ENCODE results near the gene ZNF287. TPM values are rescaled to one million over a fixed set of nuclear protein-coding genes. Genes with fewer than 3 reads are reported as not detected.

Gene ZNF287
- total and polyA plus RNA-seq, 10 of the 15 experiments (the other 5 are each of a cell fraction or from before 2014, with no cell fraction given): 1.9 to 15.5 (median 4.0) TPM

DNA sequence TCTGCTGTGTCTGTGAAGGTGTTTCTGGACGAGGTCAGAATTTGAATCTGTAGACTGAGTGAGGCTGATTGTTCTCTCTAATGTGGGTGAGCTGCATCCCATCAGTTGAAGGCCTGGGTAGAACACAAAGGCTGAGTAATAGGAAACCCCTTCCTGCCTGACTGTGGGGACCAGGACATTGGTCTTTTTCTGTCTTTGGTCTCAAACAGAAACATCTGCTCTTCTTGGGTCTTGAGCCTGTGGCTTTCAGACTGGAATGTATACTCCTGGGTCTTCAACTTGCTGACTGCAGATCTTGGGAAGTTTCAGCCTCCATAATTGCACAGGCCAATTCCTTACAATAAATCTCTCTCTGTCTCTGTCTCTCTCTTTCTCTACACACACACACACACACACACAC, 57.4 kb downstream of the ZNF287 start (continued):
- TF ChIP-seq NRF1 (conservative IDR thresholded peaks at IDR 0.05; ENCODE audit: low read depth, low read length) (no peak), ZNF592 (IDR thresholded peaks at IDR 0.05) (no peak), TBL1XR1 (IDR thresholded peaks at IDR 0.05; ENCODE audit: low read depth, low read length) (no peak), TARDBP (IDR thresholded peaks at IDR 0.05; ENCODE audit: borderline replicate concordance) (no peak)

DNA sequence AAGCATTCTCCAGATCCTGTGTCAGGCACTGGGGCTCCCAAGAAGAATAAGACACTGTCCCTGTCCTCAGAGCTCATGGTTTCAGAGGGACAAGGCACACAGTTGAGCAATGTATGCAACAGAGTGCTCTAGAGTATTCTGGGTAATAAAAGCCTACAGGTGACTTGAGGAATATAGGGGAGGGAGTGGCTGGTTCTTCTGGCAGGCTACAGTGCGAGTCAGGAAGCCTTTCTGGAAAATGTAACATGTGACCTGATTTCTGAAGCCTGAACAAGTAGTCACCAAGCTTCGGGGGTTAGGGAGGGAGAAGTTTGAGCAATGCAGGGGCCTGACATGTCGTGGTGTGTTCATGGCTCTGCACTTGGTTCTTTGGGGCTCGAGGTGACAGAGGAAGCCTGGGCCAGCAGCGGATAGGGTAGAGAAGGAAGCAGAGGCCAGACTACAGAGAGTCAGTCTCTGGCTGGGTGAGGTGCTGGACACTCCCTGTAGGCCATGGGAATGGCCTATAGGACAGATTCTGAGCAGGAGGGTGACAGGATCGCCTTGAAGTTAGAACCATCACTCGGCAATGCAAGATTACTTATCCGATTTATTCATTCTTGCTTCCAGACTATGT, 61.0 kb downstream of the ZNF287 start:
- Histone ChIP-seq H3K27ac (ENCODE audit: control insufficient read depth, insufficient read depth) (no peak overlapping the region), H3K79me2 (ENCODE audit: control insufficient read depth, insufficient read depth, low read length) (no peaks in the 10 kb centered on the region), H3K9me3 (replicated peaks; ENCODE audit: control insufficient read depth, insufficient read depth, low read length) (no peaks in the 10 kb centered on the region), H2AFZ (ENCODE audit: control insufficient read depth, low read depth, low read length) (no peak overlapping the region), H3K4me2 (ENCODE audit: control insufficient read depth, insufficient read depth) (no peak overlapping the region), H3K4me1 (ENCODE audit: control insufficient read depth, insufficient read depth, low read length) (peaks cover 5% of the 10 kb centered on the region; the same call in 1 of the 2 replicates), H3K27me3 (replicated peaks in 1 of 2; ENCODE audit: control insufficient read depth in 2 of 2, insufficient read depth in 2 of 2, low read length in 1 of 2) (no peaks in the 10 kb centered on the region), H4K20me1 (ENCODE audit: control insufficient read depth, insufficient read depth) (no peaks in the 10 kb centered on the region), H3K4me3 (no peak overlapping the region), H3K9ac (ENCODE audit: control insufficient read depth, insufficient read depth, low read length) (no peak overlapping the region), H3K36me3 (ENCODE audit: control insufficient read depth in 2 of 2, insufficient read depth in 2 of 2, low read length in 1 of 2) (no peaks in the 10 kb centered on the region)
- BruUV-seq (replicated peaks): no TSS peak
- DNase-seq (ENCODE audit: low read depth, low spot score) (no peak), ATAC-seq (no peak), FAIRE-seq (no peak)
- ChIA-PET POLR2A (no interaction called here), RAD21 (ENCODE audit: unreplicated experiment) (no interaction called here), CTCF (interaction anchor here (0.7 to 2.3 kb wide), 2 partner anchors 14 to 81 kb away, joined by 3 to 9 read pairs; no protein-coding TSS in a partner anchor), SMC1A (ENCODE audit: uncharacterized antibody, unreplicated experiment) (no interaction called here)
- intact Hi-C loops (cut with micrococcal nuclease; ENCODE audit: unreplicated experiment) (no loop called here), in situ Hi-C loops (cut with MboI) (no loop called here)
- WGBS (ENCODE audit: insufficient coverage, insufficient replicate concordance, low lambda C conversion rate, missing lambda C conversion rate): 41% methylated on average over 8 of the region's 8 CpGs
- TF ChIP-seq MEF2B (IDR thresholded peaks at IDR 0.05; ENCODE audit: partially characterized antibody, poor library complexity, severe bottlenecking) (no peak), NBN (IDR thresholded peaks at IDR 0.05) (no peak), JUND (IDR thresholded peaks at IDR 0.05; ENCODE audit: low read depth, low read length) (no peak), CBX3 (IDR thresholded peaks at IDR 0.05; ENCODE audit: borderline replicate concordance, low read depth) (no peak), ZNF274 (IDR thresholded peaks at IDR 0.05; ENCODE audit: insufficient read depth, insufficient read length) (no peak), HDAC6 (IDR thresholded peaks at IDR 0.05; ENCODE audit: unreplicated experiment) (no peak), SMAD1 (IDR thresholded peaks at IDR 0.05; ENCODE audit: low read depth, partially characterized antibody) (no peak), CEBPB (IDR thresholded peaks at IDR 0.05; ENCODE audit: borderline replicate concordance in 1 of 2, low read depth in 2 of 2, low read length in 2 of 2) (no peak), NR2C2 (IDR thresholded peaks at IDR 0.05; ENCODE audit: borderline replicate concordance, control insufficient read depth, insufficient read length, low read depth) (no peak), SMAD5 (IDR thresholded peaks at IDR 0.05; ENCODE audit: low read depth) (no peak), KDM1A (IDR thresholded peaks at IDR 0.05; ENCODE audit: borderline replicate concordance) (no peak)
- TF ChIP-seq, protein P1, sequence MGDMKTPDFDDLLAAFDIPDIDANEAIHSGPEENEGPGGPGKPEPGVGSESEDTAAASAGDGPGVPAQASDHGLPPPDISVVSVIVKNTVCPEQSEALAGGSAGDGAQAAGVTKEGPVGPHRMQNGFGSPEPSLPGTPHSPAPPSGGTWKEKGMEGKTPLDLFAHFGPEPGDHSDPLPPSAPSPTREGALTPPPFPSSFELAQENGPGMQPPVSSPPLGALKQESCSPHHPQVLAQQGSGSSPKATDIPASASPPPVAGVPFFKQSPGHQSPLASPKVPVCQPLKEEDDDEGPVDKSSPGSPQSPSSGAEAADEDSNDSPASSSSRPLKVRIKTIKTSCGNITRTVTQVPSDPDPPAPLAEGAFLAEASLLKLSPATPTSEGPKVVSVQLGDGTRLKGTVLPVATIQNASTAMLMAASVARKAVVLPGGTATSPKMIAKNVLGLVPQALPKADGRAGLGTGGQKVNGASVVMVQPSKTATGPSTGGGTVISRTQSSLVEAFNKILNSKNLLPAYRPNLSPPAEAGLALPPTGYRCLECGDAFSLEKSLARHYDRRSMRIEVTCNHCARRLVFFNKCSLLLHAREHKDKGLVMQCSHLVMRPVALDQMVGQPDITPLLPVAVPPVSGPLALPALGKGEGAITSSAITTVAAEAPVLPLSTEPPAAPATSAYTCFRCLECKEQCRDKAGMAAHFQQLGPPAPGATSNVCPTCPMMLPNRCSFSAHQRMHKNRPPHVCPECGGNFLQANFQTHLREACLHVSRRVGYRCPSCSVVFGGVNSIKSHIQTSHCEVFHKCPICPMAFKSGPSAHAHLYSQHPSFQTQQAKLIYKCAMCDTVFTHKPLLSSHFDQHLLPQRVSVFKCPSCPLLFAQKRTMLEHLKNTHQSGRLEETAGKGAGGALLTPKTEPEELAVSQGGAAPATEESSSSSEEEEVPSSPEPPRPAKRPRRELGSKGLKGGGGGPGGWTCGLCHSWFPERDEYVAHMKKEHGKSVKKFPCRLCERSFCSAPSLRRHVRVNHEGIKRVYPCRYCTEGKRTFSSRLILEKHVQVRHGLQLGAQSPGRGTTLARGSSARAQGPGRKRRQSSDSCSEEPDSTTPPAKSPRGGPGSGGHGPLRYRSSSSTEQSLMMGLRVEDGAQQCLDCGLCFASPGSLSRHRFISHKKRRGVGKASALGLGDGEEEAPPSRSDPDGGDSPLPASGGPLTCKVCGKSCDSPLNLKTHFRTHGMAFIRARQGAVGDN (IDR thresholded peaks at IDR 0.05): no peak

Data from GM12878 (cell line).